ENCODE data around the gene KRTAP22-2. TPM values are rescaled to one million over a fixed set of nuclear protein-coding genes. Genes with fewer than 3 reads are reported as not detected.

KRTAP22-2 gene
- total RNA-seq, 1 experiment from 2014 or later, result not detected

DNA sequence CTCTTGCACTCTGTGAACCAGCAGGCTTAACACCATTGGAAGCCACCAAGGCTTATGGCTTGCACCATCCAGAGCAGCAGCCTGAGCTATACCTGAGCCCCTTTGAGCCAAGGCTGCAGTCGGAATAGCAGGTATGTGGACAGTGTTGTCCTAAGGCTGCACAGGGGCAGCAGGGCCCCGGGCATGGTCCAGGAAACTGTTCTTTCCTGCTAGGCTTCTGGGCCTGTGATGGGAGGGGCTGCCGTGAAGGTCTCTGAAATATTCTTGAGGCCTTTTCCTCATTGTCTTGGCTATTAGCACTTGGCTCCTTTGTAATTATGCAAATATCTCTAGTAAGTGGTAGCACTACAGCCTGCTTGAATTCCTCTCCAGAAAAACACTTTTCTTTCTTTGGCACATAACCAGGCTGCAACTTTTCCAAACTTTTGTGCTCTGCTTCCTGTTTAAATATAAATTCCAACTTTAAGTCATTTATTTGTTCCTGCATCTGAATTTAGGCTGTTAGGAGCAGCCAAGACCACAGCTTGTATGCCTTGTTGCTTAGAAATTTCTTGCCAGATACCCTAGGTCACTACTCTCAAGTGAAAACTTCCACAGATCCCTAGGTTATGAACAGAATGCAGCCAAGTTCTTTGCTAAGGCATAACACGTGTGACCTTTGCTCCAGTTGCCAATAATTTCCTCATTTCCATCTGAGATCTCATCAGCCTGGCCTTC is 35.4 kb upstream of the KRTAP22-2 start:
- no peak overlapping the region for H3K4me3 Mint-ChIP-seq
- WGBS (ENCODE audit: extremely low coverage, insufficient read length, low lambda C conversion rate), result no CpG with 5 or more reads among the region's 4 CpGs

More for the DNA sequence above, 35.4 kb upstream of the KRTAP22-2 start:
- H3K23ac ChIP-seq (ENCODE audit: insufficient read length, low read depth, low read length), result no peak overlapping the region
- peaks cover 6 to 22% (median 16%) of the 10 kb centered on the region in 3 experiments for H3K36me3 Mint-ChIP-seq (ENCODE audit: insufficient read depth in 1 of 3, low read depth in 3 of 3)
- peaks cover 13 to 42% of the 10 kb centered on the region in 2 experiments for H3K9me3 Mint-ChIP-seq
- no peaks in the 10 kb centered on the region for H3K9me3 ChIP-seq (ENCODE audit: control insufficient read depth, low read depth, low read length)
- H2BK120ac ChIP-seq (ENCODE audit: low read depth, low read length, poor library complexity, severe bottlenecking), result no peak overlapping the region
- H2BK15ac ChIP-seq (ENCODE audit: low read depth, low read length), result no peak overlapping the region
- H3K18ac ChIP-seq (ENCODE audit: insufficient read length, low read depth, low read length), result no peak overlapping the region
- H3K27ac Mint-ChIP-seq, result no peak overlapping the region
- H4K8ac ChIP-seq (replicated peaks; ENCODE audit: insufficient read length, low read depth, low read length), result no peak overlapping the region
- no peak overlapping the region for H3K4me2 ChIP-seq (ENCODE audit: insufficient read depth, insufficient read length, low read length)
- no peaks in the 10 kb centered on the region for H3K79me2 ChIP-seq (ENCODE audit: insufficient read depth, low read length)
- no peak overlapping the region for H3T11ph ChIP-seq (ENCODE audit: low read length)
- no peaks in the 10 kb centered on the region for H3K4me1 Mint-ChIP-seq
- DNase-seq, result no peak
- no peak overlapping the region for H2AFZ ChIP-seq (ENCODE audit: low read length)
- H3K27me3 Mint-ChIP-seq (ENCODE audit: low read depth), result peaks cover 2% of the 10 kb centered on the region
- H2AK5ac ChIP-seq (ENCODE audit: insufficient read length, low read length), result no peak overlapping the region
- TF ChIP-seq, protein P1, sequence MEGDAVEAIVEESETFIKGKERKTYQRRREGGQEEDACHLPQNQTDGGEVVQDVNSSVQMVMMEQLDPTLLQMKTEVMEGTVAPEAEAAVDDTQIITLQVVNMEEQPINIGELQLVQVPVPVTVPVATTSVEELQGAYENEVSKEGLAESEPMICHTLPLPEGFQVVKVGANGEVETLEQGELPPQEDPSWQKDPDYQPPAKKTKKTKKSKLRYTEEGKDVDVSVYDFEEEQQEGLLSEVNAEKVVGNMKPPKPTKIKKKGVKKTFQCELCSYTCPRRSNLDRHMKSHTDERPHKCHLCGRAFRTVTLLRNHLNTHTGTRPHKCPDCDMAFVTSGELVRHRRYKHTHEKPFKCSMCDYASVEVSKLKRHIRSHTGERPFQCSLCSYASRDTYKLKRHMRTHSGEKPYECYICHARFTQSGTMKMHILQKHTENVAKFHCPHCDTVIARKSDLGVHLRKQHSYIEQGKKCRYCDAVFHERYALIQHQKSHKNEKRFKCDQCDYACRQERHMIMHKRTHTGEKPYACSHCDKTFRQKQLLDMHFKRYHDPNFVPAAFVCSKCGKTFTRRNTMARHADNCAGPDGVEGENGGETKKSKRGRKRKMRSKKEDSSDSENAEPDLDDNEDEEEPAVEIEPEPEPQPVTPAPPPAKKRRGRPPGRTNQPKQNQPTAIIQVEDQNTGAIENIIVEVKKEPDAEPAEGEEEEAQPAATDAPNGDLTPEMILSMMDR (conservative IDR thresholded peaks at IDR 0.05), result no peak
- no peaks in the 10 kb centered on the region for H3K23me2 ChIP-seq (ENCODE audit: insufficient read length, low read depth, low read length, poor library complexity, severe bottlenecking)
- no peaks in the 10 kb centered on the region for H3K27me3 ChIP-seq (ENCODE audit: insufficient read depth, low read length)
- no peak overlapping the region for H3K9ac ChIP-seq (ENCODE audit: extremely low read depth, insufficient read length, low read length)
- H4K20me1 ChIP-seq (ENCODE audit: control insufficient read depth, insufficient read depth, insufficient read length), result no peaks in the 10 kb centered on the region
- H3K4me1 ChIP-seq (ENCODE audit: insufficient read depth, low read length), result 0 out of 2 replicates have a peak, but pooled peaks cover 3% of the 10 kb centered on the region
- no peaks in the 10 kb centered on the region for H3K79me1 ChIP-seq (ENCODE audit: insufficient read depth, low read depth, low read length, poor library complexity, severe bottlenecking)
- no peak overlapping the region for H2BK20ac ChIP-seq (ENCODE audit: low read depth, low read length, poor library complexity, severe bottlenecking)
- no peak overlapping the region for H4K91ac ChIP-seq (ENCODE audit: insufficient read length, low read depth, low read length)
- H3K14ac ChIP-seq (ENCODE audit: insufficient read depth, low read length), result no peak overlapping the region
- H3K27ac ChIP-seq (ENCODE audit: insufficient read length, low read depth, low read length), result no peak overlapping the region
- H2BK5ac ChIP-seq (ENCODE audit: insufficient read length, low read length), result no peak overlapping the region
- no peak overlapping the region for H4K5ac ChIP-seq (ENCODE audit: insufficient read length, low read depth, low read length)
- H2BK12ac ChIP-seq (ENCODE audit: insufficient read length, low read depth, low read length), result no peak overlapping the region
- H3K4ac ChIP-seq (ENCODE audit: low read depth, low read length), result no peak overlapping the region
- no peak overlapping the region for H3K56ac ChIP-seq (ENCODE audit: insufficient read length, low read depth, low read length)

Measured in H9 (cell line).